Activated CD4-positive, alpha-beta T cell treated with anti-CD3 and anti-CD28 coated beads, Interleukin-2, amount 10 ng/mL, durations not matched to agents 7 days and 5 days (primary cell): ENCODE data around the gene MRGPRG. TPM values are rescaled to one million over a fixed set of nuclear protein-coding genes. Genes with fewer than 3 reads are reported as not detected.

Source experiments
- CTCF ChIA-PET: fragments of 350-600 bp; sonication (Branson Sonifier 250); formaldehyde crosslinking; loops from one replicate; lab custom pipeline; 2021; ENCODE audit warnings: antibody characterized with exemption; lab: Charles Lee
- POLR2A ChIA-PET: fragments of 350-600 bp; sonication (Branson Sonifier 250); formaldehyde crosslinking; loops from one replicate; lab custom pipeline; 2021; ENCODE audit warnings: antibody characterized with exemption; lab: Charles Lee
- DNase-seq: peaks from one replicate; pipeline ENCODE4 v3.0.0-alpha.2; 2020
- H3K27ac Mint-ChIP-seq: one replicate; pipeline ENCODE4 v1.8.0; 2021; ENCODE audit warnings: mild to moderate bottlenecking, moderate library complexity, mixed read lengths
- H3K27me3 Mint-ChIP-seq: one replicate; pipeline ENCODE4 v1.8.0; 2021; ENCODE audit warnings: mixed read lengths
- H3K36me3 Mint-ChIP-seq: one replicate; pipeline ENCODE4 v1.8.0; 2021; ENCODE audit warnings: low read depth, mixed read lengths
- H3K4me1 Mint-ChIP-seq: one replicate; pipeline ENCODE4 v1.8.0; 2021; ENCODE audit warnings: mixed read lengths
- H3K4me3 Mint-ChIP-seq: one replicate; pipeline ENCODE4 v1.8.0; 2021; ENCODE audit warnings: mild to moderate bottlenecking, moderate library complexity, mixed read lengths
- H3K9me3 Mint-ChIP-seq: one replicate; pipeline ENCODE4 v1.8.0; 2021; ENCODE audit warnings: mixed read lengths
- total RNA-seq, 2 experiments: library from RNA; stranded (reverse); gene quantifications; one replicate each; pipeline ENCODE4 v1.2.3, GENCODE V29; 2021

Gene MRGPRG
- total RNA-seq, 2 experiments from 2014 or later = not detected

DNA sequence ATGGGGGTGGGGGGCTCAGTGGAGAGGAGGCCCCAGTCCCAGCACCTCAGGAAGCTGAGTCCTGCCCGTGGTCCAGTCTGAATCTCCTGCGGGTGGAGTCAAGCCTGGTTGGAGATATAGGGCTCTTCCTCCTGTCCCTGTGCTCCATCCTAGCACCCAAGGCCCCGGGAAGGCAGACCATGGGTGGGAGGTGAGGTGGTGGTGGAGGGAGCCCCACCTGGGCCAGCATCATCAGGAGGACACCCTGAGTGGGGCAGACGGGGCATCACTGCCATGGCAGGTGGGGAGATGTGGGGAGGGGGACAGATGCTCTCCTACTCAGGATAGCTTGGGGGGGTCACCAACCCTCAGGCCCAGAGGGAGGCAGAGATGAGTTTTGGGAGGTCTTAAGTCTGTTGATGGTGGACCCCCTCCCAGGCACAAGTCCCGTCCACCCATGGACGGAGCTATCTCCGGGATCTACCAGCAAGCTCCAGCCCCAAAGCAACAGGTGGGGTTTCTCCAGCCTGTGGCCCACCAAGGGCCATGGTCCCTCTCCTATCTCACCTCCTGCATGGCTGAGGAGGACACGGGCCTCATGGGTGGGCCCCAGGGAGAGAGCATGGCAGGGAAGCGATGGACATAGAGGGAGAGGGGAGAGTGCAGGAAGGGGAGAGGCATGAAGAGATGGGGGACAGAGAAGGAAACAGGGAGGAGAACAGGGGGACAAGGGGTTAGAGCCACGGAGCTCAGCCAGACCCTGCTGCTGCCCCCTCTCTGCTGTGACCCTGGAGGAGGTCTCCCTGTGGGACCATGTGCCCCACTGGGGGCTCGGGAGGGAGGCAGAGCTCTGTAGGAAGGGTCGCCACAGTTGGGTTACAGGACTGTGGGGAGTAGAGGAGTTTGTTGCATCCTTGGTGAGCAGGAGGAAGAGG, 12.3 kb upstream of the MRGPRG start:
- H3K4me3 Mint-ChIP-seq = no peak overlapping the region
- H3K9me3 Mint-ChIP-seq = no peaks in the 10 kb centered on the region
- H3K4me1 Mint-ChIP-seq = no peaks in the 10 kb centered on the region
- no peak overlapping the region for H3K27ac Mint-ChIP-seq
- no peaks in the 10 kb centered on the region for H3K36me3 Mint-ChIP-seq
- ChIA-PET POLR2A (no interaction called here), CTCF (no interaction called here)
- no peak for DNase-seq
- no peaks in the 10 kb centered on the region for H3K27me3 Mint-ChIP-seq

DNA sequence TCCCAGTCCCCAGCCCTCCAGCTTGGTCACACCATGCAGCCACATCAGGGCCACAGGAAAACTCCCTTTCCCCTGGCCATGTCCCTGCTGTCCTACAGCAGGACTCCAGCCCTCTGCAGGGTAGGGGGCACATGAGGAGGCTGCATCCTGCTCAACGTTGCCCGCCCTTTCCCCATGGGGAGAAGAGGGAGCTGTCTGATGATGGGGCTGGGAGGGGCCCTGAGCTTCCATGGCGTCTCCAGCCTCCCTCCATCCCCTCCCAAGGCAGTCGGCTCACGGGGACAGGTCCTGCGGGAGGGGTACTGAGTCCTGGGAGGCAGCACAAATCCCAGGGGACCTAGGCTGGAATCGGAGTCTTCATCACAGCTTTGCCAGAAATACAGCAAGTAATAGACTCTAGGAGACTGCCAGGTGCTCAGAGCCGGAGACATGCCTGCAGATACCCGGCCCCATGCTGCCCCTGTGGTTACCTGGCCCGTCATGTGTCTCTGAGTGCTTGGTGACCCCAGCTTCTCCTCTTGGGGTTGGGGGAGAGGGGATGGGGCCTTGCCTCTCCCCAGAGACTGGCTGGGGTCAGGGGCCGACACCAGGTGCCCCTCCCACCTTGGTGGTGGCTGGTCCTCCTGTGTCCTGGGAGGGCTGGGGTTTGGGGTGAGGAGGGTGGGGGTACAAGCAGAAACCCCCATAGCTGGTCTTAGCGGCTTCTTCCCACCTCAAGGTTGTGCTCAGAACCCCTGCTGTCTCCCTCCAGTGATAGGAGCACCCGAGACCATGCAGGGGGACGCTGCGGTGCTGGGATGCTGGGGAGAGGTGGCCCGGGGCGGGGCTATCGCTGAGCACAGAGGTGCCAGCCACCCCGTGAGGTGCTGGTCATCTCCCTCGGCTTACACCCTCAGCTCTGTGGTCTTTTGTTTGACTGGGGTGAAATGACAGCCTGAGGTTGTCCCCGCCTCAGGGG, 11.3 kb upstream of the MRGPRG start:
- Mint-ChIP-seq H3K36me3 (no peaks in the 10 kb centered on the region), H3K4me1 (no peaks in the 10 kb centered on the region), H3K9me3 (no peaks in the 10 kb centered on the region), H3K27ac (no peak overlapping the region), H3K4me3 (no peak overlapping the region), H3K27me3 (no peaks in the 10 kb centered on the region)
- no peak for DNase-seq
- CTCF ChIA-PET = no interaction called here
- POLR2A ChIA-PET = no interaction called here

DNA sequence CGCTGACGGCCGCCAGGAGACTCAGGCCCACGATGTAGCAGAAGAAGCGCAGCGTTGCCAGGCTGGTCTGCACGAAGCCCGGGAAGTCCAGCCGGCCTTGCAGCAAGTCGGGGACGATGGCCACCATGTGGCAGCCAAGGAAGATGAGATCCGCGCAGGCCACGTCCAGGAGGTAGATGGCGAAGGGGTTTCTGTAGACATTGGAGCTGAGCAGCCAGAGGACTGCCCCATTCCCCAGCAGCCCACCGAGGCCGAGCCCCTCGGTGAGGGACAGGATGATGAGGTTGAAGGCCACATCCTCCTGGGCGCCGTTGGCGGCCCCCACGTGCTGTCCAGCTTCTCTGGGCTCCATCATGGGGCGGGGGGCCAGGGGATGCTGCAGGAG, 9.8 kb upstream of the MRGPRG start:
- Mint-ChIP-seq H3K27me3 (peaks cover 2% of the 10 kb centered on the region), H3K9me3 (no peaks in the 10 kb centered on the region), H3K4me3 (no peak overlapping the region), H3K27ac (no peak overlapping the region), H3K36me3 (no peaks in the 10 kb centered on the region), H3K4me1 (no peaks in the 10 kb centered on the region)
- DNase-seq = no peak
- CTCF ChIA-PET = interaction anchor here (1.1 kb wide), 1 partner anchor 572 kb away, joined by 3 read pairs; no protein-coding TSS in a partner anchor
- POLR2A ChIA-PET = no interaction called here

DNA sequence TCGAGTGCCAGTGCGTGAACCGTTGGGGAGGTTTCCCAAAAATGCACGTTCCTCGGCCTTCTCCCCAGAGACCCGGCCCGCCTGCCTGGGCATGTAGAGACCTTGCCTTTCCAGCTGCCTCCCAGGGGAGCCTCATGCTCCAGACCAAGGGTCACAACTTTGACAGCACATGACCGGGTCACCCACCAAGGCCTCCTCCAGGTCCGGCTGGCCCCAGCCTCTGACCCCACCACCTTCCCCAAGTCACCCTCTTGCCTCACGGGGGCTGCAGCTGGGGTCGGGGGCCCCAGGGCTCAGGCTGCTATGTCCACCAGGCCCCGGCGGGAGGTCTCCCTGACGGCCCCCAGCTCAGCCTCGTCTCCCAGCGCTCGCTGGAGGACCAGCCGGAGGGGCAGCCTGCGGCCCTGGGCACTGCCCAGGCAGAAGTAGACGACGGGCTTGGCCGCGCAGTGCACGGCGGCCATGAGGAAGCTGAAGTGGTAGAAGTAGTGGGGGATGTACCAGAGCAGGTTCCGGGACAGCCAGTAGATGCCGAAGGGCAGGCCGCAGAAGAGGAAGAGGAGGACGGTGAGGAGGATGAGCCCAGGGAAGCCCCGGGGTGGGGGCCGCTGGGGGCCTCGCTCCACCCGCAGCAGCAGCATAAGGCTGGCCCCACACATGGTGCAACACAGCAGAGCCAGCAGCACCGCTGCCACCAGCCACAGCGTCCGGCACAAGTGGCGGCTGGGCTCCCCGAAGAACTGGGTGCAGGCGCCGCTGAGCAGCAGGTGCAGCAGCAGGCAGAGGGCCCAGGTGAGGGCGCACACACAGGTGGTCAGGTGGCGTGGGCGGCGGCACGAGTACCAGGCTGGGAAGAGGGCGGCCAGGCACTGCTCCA, 9.2 kb upstream of the MRGPRG start:
- CTCF ChIA-PET = no interaction called here
- H3K27ac Mint-ChIP-seq = no peak overlapping the region
- H3K4me1 Mint-ChIP-seq = peaks cover 6% of the 10 kb centered on the region
- no peaks in the 10 kb centered on the region for H3K9me3 Mint-ChIP-seq
- no peaks in the 10 kb centered on the region for H3K36me3 Mint-ChIP-seq
- DNase-seq = no peak
- POLR2A ChIA-PET = no interaction called here
- H3K4me3 Mint-ChIP-seq = no peak overlapping the region
- peaks cover 5% of the 10 kb centered on the region for H3K27me3 Mint-ChIP-seq

DNA sequence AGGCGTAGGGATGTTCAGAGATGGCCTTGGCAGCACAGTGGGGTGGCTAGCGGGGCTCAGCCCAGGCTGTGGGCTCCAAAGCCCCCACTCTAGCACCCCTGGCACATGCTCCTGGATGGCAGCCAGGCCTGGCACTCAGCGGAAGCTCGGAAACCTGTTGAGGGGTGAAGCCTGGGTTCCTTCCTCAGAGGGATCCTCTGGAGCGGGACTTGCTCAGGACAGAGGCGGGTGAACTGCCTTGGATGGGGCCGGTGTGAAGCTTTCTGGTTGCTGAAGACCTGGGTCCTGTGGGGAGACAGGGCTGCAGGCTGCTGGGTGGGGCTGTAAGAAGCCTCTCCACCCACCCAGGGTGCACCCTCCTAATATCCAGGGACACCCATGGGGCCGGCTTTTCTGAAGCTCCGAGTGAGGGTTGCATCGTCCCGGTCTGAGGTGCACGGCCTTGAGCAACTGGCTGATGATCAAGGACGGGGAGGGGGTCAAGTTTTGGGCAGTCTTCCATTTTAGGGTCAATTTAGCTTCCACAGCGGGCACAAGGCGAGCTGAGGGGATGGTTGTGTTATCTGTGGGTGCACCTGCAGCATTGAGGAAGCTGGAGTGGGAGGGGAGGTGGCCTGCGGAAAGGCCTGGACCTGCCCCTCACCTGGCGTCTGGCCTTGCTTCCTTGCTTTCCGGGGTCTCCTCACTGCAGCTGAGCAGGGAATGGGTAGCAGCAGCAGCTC, 8.4 kb upstream of the MRGPRG start:
- H3K9me3 Mint-ChIP-seq = no peaks in the 10 kb centered on the region
- H3K27me3 Mint-ChIP-seq = peaks cover 5% of the 10 kb centered on the region
- H3K27ac Mint-ChIP-seq = no peak overlapping the region
- POLR2A ChIA-PET = no interaction called here
- H3K4me3 Mint-ChIP-seq = no peak overlapping the region
- H3K36me3 Mint-ChIP-seq = no peaks in the 10 kb centered on the region
- H3K4me1 Mint-ChIP-seq = peaks cover 9% of the 10 kb centered on the region
- no peak for DNase-seq
- CTCF ChIA-PET = interaction anchor here (0.6 kb wide), 1 partner anchor 16 kb away, joined by 3 read pairs; no protein-coding TSS in a partner anchor

DNA sequence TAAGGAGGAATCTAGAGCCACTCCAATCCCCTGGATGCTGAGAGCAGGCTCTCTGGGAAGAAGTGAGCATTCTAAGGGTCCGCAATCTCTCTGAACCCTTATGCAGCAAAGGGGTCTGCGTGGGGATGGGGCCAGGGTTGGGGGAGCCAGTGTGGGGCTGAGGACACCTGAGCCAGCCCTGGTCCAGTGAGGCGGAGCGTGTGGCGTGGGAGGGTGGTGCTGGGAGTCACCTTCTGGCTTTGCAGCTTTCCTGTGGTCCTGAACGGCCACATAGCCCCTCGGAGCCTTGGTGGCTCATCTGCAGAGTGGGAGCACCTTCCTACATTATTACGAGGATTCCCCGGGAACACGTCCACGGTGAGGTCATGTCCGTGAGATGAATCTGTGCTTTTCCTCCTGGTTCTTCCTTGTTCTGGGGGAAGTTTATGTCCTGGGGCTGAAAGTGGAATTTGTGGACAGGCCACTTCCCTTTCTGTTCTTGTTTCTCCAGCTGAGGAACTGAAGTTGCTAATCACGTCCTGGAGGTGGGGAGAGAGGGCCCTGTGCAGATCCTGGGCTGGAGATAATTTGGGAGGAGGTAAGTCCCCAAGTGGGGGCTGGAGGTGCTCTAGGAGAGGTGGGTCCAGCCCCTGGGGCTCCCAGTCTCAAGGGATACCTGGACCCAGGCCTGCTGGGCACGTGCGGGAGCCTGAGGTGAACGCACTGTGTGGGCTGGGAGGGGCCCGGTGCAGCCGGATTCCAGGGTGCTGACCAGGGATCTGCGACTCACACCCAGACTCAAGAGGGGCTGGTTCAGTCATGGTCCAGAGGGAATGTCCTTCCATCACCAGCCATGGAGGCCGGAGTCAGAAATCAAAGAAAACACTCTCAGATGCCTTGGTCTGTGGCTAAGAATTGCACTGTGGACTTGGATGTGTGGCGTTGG, 7.5 kb upstream of the MRGPRG start:
- ChIA-PET CTCF (interaction anchor here (0.6 kb wide), 1 partner anchor 17 kb away, joined by 3 read pairs; no protein-coding TSS in a partner anchor), POLR2A (no interaction called here)
- Mint-ChIP-seq H3K4me1 (peaks cover 9% of the 10 kb centered on the region), H3K27me3 (peaks cover 5% of the 10 kb centered on the region), H3K4me3 (no peak overlapping the region), H3K9me3 (no peaks in the 10 kb centered on the region), H3K27ac (no peak overlapping the region), H3K36me3 (no peaks in the 10 kb centered on the region)
- no peak for DNase-seq

DNA sequence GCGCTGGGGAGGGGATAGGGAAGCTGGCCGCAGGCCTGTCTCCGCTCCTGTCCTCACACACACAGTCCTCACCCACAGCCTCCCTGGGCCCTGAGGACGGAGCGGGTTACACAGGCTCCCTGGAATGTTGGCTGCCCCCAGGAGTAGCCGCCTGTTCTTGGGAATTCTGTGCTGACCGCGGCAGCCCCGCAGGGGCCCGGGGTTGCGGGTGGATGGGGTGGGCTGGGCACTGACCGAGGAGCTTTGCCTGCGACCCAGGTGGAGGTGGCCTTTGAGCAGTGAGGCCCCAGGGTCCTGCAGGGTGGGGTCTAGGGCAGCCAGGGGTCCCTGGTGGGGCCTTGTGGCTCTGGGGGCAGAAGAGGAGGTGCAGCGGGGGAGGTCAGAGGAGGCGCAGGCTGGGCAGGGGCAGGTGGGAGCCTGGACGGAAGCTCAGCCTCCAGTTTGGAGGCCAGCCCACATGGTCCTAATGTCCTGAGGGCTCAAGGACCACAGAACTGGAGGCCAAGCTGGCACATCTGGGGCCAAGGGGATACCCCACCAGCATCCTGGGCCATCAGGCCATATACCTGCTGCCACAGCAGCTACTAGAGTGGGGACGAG, 6.6 kb upstream of the MRGPRG start:
- Mint-ChIP-seq H3K4me3 (no peak overlapping the region), H3K27me3 (peaks cover 5% of the 10 kb centered on the region), H3K9me3 (no peaks in the 10 kb centered on the region), H3K4me1 (peaks cover 9% of the 10 kb centered on the region), H3K36me3 (no peaks in the 10 kb centered on the region), H3K27ac (no peak overlapping the region)
- peak; percentile 3 for DNase-seq
- CTCF ChIA-PET = interaction anchor here (1.6 kb wide), 1 partner anchor 10 kb away, joined by 5 read pairs; no protein-coding TSS in a partner anchor
- POLR2A ChIA-PET = no interaction called here

DNA sequence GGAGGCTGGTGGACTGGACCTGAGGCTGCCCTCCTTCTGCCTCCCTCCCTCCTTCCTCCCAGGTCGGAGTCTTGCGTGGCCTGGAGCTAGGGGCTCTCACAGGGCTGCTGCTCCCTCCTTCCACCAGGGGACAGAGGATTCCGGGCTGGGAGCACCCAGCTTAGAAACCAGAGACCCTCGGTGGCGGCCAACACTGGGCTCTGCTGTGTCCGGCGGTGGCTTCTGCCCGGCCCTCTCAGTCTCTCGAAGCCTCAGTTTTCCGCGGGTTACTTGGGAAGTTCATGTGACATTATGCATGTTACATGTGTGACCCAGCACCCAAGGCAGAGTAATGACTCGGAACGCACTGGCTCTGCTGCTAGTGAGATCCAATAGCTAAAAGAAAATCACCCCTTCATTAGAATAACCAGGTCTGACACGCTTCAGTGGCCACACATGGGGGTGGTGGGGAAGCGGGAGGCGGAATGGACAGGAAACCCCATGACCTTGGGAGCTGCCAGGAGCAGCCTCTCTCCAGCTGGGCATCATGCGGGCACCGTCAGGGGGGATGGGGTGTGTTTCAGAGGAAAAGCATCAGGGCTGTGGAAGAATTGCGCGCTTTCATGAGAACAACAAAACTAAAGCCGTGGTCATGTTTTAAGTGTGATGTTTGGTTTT, 5.9 kb upstream of the MRGPRG start:
- peaks cover 9% of the 10 kb centered on the region for H3K4me1 Mint-ChIP-seq
- H3K36me3 Mint-ChIP-seq = no peaks in the 10 kb centered on the region
- no peak overlapping the region for H3K27ac Mint-ChIP-seq
- H3K4me3 Mint-ChIP-seq = no peak overlapping the region
- ChIA-PET POLR2A (no interaction called here), CTCF (interaction anchor here (0.6 to 1.6 kb wide), 4 partner anchors 11 to 251 kb away, joined by 3 to 5 read pairs (median 3); no protein-coding TSS in a partner anchor)
- peaks cover 9% of the 10 kb centered on the region for H3K27me3 Mint-ChIP-seq
- no peaks in the 10 kb centered on the region for H3K9me3 Mint-ChIP-seq
- DNase-seq = peak; percentile 4

DNA sequence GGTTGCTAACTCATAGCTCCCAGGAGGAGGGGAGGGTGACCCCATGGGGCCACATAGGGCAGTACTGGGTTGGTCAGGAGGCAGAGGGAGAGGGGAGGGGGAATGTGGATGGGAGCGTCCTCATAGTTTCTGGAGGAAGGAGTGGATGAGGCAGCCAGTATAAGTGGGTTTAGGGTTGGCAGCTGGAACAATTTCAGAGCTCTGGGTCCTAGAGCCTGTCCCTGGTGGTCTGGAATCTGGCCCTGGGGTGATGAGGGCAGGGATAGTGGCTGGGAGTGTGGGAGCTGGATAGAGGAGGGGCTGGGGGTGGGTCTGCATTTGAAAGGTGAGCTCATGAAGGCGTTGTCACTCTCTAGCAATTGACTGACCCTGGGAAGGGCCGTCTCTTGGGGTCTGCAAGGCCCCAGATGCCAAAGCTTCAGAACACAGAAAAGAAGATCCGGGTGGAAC, 5.3 kb upstream of the MRGPRG start:
- ChIA-PET CTCF (interaction anchor here (0.6 to 1.6 kb wide), 4 partner anchors 12 to 250 kb away, joined by 3 to 5 read pairs (median 3); no protein-coding TSS in a partner anchor), POLR2A (no interaction called here)
- H3K27me3 Mint-ChIP-seq = peaks cover 9% of the 10 kb centered on the region
- H3K4me1 Mint-ChIP-seq = peaks cover 9% of the 10 kb centered on the region
- H3K27ac Mint-ChIP-seq = no peak overlapping the region
- no peaks in the 10 kb centered on the region for H3K9me3 Mint-ChIP-seq
- no peaks in the 10 kb centered on the region for H3K36me3 Mint-ChIP-seq
- DNase-seq = no peak
- H3K4me3 Mint-ChIP-seq = no peak overlapping the region
